Activated naive CD8-positive, alpha-beta T cell treated with anti-CD3 and anti-CD28 coated beads, Interleukin-2, amount 50 U/mL, for 24 hours (primary cell): ENCODE results near the gene GRIA1.
"Not testable (repeated sequence)": the region's sequence is repeated elsewhere in the genome, so short reads cannot be mapped to it uniquely, and the experiment has no call there.

Source experiments
- ATAC-seq: fragments of 150-1000 bp; cut with Tn5 transposase; one replicate; pipeline ENCODE4 v1.10.0; 2021
- DNase-seq: peaks from one replicate; pipeline ENCODE4 v3.0.0; 2021
- H3K27ac Mint-ChIP-seq: one replicate; pipeline ENCODE4 v1.8.0; 2021; ENCODE audit warnings: mild to moderate bottlenecking, mixed read lengths
- H3K27me3 Mint-ChIP-seq: one replicate; pipeline ENCODE4 v1.8.0; 2021; ENCODE audit warnings: mixed read lengths
- H3K36me3 Mint-ChIP-seq: one replicate; pipeline ENCODE4 v1.8.0; 2021; ENCODE audit warnings: low read depth, mixed read lengths
- H3K4me1 Mint-ChIP-seq: one replicate; pipeline ENCODE4 v1.8.0; 2021; ENCODE audit warnings: mixed read lengths
- H3K4me3 Mint-ChIP-seq: one replicate; pipeline ENCODE4 v1.8.0; 2021; ENCODE audit warnings: mild to moderate bottlenecking, moderate library complexity, mixed read lengths
- H3K9me3 Mint-ChIP-seq: one replicate; pipeline ENCODE4 v1.8.0; 2021; ENCODE audit warnings: mixed read lengths

GRIA1 gene

DNA sequence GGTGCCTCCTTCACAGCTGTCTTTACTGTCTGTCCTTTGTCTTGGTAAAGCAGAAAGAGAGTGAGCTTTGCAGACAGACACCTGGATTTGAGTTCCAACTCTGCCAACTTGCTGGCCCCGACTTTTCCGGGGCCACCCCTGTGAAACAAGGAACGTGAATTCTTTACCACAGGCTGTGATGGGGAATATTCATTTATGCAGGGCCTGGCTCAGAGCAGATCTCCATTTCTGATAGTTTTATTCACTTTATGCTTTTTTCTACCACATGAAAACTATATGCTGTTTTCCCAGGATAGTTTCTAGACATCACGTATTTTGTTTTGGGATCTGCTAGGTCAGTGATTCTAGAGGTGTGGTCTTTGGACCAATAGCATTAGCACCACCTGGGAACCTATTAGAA, 211.8 kb downstream of the GRIA1 start:
- no peak for ATAC-seq
- H3K4me1 Mint-ChIP-seq, result no peaks in the 10 kb centered on the region
- DNase-seq, result no peak
- H3K4me3 Mint-ChIP-seq, result no peak overlapping the region
- no peak overlapping the region for H3K27ac Mint-ChIP-seq
- H3K36me3 Mint-ChIP-seq, result no peaks in the 10 kb centered on the region
- H3K9me3 Mint-ChIP-seq, result no peaks in the 10 kb centered on the region
- no peaks in the 10 kb centered on the region for H3K27me3 Mint-ChIP-seq

DNA sequence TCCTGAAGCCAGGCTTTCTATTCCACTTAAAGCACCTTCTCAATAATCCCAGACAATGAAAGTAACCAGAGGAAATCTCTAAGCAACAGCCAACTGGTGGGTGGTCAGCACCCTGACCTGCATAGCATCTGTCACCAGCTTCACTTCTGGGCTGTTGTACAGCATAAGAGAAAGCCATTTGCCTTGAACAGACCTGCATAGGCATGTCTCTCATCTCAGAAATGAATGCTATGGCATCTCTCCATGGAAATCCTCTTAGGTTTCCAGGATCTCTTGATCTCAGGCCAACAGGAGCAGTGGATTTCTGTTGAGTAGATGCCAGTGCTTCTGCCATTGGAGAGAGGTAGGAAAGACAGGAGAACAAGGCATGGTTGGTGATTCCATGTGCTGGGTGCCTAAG, 213.6 kb downstream of the GRIA1 start:
- H3K27ac Mint-ChIP-seq, result no peak overlapping the region
- no peaks in the 10 kb centered on the region for H3K4me1 Mint-ChIP-seq
- no peaks in the 10 kb centered on the region for H3K27me3 Mint-ChIP-seq
- no peak for DNase-seq
- H3K4me3 Mint-ChIP-seq, result no peak overlapping the region
- no peak for ATAC-seq
- no peaks in the 10 kb centered on the region for H3K36me3 Mint-ChIP-seq
- no peaks in the 10 kb centered on the region for H3K9me3 Mint-ChIP-seq

DNA sequence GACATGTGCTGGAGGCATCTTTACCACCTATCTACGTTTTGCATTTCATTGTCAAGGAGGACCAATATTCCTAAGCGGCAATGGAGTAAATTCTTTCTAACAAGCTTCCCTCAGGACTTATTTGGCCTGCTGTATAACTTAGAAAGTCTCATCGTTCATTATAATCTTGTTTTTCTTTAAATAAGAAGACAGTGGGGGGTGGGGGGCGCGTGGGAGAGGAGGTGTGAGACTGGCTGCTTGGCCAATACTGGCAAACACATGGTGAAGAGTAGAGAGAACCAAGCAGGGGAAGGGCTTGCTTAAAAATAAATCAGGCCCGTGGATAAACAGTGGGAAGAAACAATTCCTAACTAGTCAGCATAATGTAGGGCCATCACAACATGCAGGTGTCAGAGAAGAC, 217.2 kb downstream of the GRIA1 start:
- ATAC-seq (no peak), DNase-seq (no peak)
- H3K27ac Mint-ChIP-seq, result no peak overlapping the region
- H3K4me1 Mint-ChIP-seq, result no peaks in the 10 kb centered on the region
- no peaks in the 10 kb centered on the region for H3K27me3 Mint-ChIP-seq
- no peaks in the 10 kb centered on the region for H3K36me3 Mint-ChIP-seq
- H3K9me3 Mint-ChIP-seq, result no peaks in the 10 kb centered on the region
- no peak overlapping the region for H3K4me3 Mint-ChIP-seq

DNA sequence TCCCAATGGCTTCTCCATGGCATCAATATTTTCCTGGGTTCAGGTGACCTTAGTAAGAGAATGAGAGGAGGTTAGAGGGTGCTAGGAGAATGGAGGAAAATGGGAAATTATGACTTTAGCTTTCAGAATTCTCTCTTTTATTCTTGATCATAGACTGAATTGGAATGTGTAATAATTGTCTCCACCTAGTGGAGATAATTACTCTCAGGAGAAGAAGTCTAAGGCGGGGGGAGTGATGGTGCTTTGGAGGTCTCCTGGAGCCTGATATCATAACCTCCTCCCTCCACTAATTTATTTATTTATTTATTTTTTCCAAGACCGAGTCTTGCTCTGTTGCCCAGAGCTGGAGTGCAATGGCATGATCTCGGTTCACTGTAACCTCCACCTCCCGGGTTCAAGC, 221.3 kb downstream of the GRIA1 start:
- Mint-ChIP-seq H3K4me3 (no peak overlapping the region), H3K4me1 (no peaks in the 10 kb centered on the region), H3K27me3 (no peaks in the 10 kb centered on the region), H3K9me3 (no peaks in the 10 kb centered on the region), H3K27ac (no peak overlapping the region), H3K36me3 (no peaks in the 10 kb centered on the region)
- ATAC-seq (no peak), DNase-seq (no peak)

DNA sequence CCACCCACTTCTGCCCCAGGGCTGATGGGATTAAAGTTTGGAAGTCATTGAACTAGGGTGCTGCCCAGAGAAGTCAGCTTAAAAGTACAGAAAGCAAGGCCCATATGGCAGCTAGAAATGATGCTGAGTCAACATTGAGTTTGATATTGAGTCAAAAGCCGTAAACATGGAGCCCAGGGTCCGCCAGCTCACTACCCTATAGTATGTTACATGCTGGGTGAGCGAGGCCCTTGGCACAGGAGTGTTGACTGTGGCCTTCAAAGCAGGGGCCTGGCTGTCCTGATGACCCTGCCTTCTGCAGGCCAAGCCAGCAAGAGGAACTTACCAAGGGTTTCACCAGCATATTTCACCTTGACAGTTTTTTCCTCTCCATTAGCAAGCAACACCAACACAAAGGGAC, 222.5 kb downstream of the GRIA1 start:
- no peak overlapping the region for H3K27ac Mint-ChIP-seq
- no peak for DNase-seq
- ATAC-seq, result no peak
- no peaks in the 10 kb centered on the region for H3K27me3 Mint-ChIP-seq
- H3K4me3 Mint-ChIP-seq, result no peak overlapping the region
- no peaks in the 10 kb centered on the region for H3K4me1 Mint-ChIP-seq
- no peaks in the 10 kb centered on the region for H3K36me3 Mint-ChIP-seq
- no peaks in the 10 kb centered on the region for H3K9me3 Mint-ChIP-seq

DNA sequence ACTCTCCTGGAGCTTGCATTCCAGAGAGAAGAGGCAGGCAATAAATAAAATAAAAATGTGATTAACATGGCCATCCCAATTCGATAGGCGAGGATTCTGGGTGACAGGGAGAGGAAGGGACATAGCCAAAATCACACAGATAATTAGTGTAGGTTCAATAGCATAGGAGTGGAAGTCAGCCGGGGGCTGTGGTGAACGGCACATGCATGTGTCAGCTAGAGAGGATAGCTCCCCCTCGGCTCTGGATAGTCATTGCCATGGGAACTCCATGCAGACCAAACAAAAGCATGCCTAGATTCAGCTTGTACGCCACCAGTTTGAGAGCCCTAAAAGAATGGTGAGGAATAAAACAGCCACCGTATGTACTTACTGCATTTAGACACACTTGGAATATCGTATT, 223.5 kb downstream of the GRIA1 start:
- H3K4me3 Mint-ChIP-seq, result no peak overlapping the region
- H3K36me3 Mint-ChIP-seq, result no peaks in the 10 kb centered on the region
- no peaks in the 10 kb centered on the region for H3K4me1 Mint-ChIP-seq
- DNase-seq, result no peak
- H3K27ac Mint-ChIP-seq, result no peak overlapping the region
- no peaks in the 10 kb centered on the region for H3K27me3 Mint-ChIP-seq
- ATAC-seq, result no peak
- H3K9me3 Mint-ChIP-seq, result no peaks in the 10 kb centered on the region

DNA sequence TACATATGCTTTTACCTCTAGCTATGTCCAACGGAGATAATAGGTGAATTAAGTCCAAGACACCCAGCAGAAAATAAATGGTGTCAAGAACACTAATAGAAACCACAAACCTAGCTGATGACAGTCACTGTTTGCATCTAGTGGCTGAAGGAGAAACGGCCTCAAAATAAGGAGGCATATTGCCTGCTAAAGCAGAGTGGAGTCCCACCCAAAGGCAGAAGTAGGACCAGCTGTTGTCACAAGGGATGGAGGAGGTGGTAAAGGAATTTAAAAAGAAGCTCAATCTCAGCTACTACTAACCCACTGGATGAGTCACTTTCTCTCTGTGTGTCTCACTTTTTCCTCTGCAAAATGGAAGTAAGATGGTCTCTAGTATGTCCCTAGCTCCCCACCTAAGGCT, 224.3 kb downstream of the GRIA1 start:
- Mint-ChIP-seq H3K9me3 (no peaks in the 10 kb centered on the region), H3K27me3 (no peaks in the 10 kb centered on the region), H3K4me1 (no peaks in the 10 kb centered on the region), H3K36me3 (no peaks in the 10 kb centered on the region), H3K27ac (no peak overlapping the region), H3K4me3 (no peak overlapping the region)
- ATAC-seq (no peak), DNase-seq (no peak)

DNA sequence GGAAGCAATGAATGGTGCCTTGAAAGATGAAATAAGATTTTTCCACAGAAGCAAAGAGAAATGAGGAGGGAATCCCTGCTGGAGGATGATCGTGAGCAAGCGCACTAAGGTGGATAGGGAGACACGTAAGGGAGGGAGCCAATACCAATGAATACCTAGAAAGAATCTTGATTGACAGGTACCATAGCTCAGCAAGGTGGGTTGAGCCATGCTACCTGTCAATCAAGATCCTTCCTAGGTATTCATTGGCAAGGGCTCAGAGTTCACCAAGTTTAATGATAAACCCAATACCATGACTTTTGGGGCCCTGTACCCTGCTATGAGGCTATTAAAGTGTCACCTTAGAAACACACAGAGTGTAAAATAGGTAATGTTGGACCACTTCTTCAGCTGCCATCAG, 226.8 kb downstream of the GRIA1 start:
- no peaks in the 10 kb centered on the region for H3K36me3 Mint-ChIP-seq
- no peaks in the 10 kb centered on the region for H3K27me3 Mint-ChIP-seq
- no peak overlapping the region for H3K4me3 Mint-ChIP-seq
- DNase-seq, result no peak
- no peaks in the 10 kb centered on the region for H3K4me1 Mint-ChIP-seq
- H3K27ac Mint-ChIP-seq, result no peak overlapping the region
- ATAC-seq, result no peak
- H3K9me3 Mint-ChIP-seq, result no peaks in the 10 kb centered on the region

DNA sequence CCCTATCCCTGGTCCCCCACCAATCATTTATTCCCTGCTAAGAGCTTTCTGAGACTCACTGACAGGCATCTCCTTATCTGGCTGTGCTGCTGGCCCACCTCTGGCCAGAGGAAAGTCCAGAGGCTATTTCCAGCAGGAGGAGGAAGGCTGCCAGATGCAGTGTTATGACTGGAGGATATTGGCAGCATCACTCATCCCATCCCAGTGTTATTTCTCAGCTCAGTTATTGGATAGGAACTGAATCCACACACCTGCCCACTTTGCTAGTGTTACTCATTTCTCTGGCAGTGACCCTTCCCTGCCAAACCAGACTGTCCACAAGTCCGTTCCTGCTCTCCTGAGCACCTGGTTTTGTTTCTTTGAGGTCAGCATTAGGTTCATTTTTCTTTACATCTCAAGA, 228.2 kb downstream of the GRIA1 start:
- ATAC-seq (no peak), DNase-seq (no peak)
- Mint-ChIP-seq H3K27me3 (no peaks in the 10 kb centered on the region), H3K4me3 (no peak overlapping the region), H3K27ac (no peak overlapping the region), H3K36me3 (no peaks in the 10 kb centered on the region), H3K4me1 (no peaks in the 10 kb centered on the region), H3K9me3 (peaks cover 9% of the 10 kb centered on the region)

DNA sequence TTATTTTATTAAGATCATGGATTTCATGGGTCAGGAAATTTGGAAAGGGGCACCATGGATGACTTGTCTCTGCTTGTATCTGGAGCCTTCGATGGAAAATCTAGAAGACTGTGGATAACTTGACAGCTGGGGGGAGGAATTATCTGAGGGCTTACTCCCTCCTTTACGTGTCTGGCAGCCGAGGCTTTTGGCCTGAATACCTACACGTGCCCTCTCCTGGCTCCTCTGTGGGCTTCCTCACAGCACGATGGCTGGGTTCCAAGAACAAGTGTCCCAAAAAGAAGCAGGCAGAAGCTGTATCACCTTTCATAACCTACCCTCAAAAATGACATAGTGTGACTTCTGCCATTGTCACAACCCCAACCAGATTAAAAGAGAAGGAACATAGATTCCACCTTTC, 228.9 kb downstream of the GRIA1 start:
- peaks cover 9% of the 10 kb centered on the region for H3K9me3 Mint-ChIP-seq
- H3K27me3 Mint-ChIP-seq, result no peaks in the 10 kb centered on the region
- H3K4me3 Mint-ChIP-seq, result no peak overlapping the region
- H3K27ac Mint-ChIP-seq, result no peak overlapping the region
- DNase-seq (no peak), ATAC-seq (no peak)
- H3K36me3 Mint-ChIP-seq, result no peaks in the 10 kb centered on the region
- H3K4me1 Mint-ChIP-seq, result no peaks in the 10 kb centered on the region

DNA sequence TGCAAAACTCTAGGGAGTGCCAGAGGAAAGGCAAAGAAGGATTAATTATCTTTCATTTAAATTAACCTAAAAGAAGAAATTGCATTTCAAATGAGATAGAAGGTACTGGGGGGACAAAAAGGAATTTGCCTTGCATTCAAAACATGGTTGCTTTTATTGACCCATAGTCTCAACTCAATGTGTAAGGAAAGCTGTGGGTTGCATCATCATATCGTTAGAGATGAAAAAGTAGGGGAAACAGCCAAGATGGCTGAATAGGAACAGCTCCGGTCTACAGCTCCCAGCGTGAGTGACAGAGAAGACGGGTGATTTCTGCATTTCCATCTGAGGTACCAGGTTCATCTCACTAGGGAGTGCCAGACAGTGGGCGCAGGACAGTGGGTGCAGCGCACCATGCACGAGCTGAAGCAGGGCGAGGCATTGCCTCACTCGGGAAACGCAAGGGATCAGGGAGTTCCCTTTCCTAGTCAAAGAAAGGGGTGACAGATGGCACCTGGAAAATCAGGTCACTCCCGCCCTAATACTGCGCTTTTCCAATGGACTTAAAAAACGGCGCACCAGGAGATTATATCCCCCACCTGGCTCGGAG, 232.6 kb downstream of the GRIA1 start:
- not testable (repeated sequence) for H3K4me1 Mint-ChIP-seq, DNase-seq, H3K9me3 Mint-ChIP-seq, H3K36me3 Mint-ChIP-seq, ATAC-seq, H3K27me3 Mint-ChIP-seq, H3K27ac Mint-ChIP-seq, H3K4me3 Mint-ChIP-seq

DNA sequence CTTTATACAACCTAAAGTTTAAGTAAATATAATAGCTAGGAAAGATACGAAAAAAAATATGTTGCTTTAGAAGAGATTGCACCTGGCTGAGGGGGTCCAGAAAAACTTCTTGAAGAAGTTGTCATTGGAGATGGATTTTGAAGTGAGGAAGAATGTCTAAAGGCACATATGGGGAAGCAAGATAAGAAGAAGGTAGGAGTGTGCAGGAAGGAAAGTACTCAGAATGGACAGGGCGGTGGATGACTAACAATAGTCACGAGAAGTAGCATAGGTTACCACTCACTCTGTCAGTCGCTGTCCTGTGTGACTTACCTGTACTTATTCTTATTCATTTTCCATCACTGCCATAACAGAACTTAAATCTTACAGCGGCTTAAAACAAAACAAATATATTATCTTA, 251.6 kb downstream of the GRIA1 start:
- Mint-ChIP-seq H3K27ac (no peak overlapping the region), H3K9me3 (peaks cover 5% of the 10 kb centered on the region), H3K4me1 (no peaks in the 10 kb centered on the region), H3K4me3 (no peak overlapping the region), H3K27me3 (peaks cover 4% of the 10 kb centered on the region), H3K36me3 (no peaks in the 10 kb centered on the region)
- ATAC-seq (no peak), DNase-seq (no peak)

DNA sequence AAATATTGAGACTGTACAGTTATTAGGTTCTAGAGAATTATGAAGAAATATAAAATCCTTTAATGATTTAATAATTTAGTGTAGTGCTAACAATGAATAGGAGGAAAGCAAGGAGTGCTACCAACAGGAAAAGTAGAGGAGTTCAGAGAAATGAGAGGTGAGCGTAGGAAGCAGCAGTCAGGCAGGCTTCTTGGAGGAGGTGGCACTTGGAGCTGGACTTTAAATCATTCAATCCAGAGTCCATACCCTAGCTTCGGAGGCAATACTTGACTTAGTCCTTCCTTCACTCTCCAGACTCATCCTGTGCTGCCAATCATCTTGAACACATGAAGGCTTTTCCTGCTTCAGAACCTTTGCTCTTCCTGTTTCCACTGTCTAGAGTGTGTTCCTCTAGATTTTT, 254.3 kb downstream of the GRIA1 start:
- no peak for DNase-seq

DNA sequence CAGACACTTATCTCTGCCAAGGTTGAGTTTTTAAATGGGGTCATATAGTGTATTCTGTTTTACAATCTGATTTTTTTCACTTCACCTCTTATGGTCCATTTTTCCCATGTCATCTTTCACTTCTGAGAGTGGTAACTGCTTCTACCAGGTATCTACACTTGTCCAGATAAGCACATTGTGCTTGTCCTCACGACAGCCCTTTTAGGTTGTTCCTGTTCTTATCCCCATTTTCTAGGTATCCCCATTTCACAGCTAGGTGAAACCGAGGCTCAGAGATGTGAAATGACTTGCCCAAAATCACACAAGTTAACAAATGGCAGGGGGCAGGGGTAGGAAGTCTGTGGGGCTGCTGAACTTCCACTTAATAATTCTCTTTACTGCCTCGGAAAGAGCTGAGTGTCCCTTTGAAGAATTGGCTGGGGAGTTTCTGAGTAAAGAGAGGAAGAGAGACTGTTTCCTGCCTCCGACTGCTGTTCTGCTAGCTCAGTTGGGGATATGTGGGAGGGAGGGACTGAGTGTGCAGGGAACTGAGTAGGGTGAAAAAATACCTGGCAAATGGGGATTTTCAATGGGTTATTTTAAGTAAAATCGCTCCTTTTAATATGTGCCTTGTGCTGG, 255.4 kb downstream of the GRIA1 start:
- no peak overlapping the region for H3K4me3 Mint-ChIP-seq
- H3K27ac Mint-ChIP-seq, result no peak overlapping the region
- H3K27me3 Mint-ChIP-seq, result peaks cover 7% of the 10 kb centered on the region

More for the DNA sequence above, 254.3 kb downstream of the GRIA1 start:
- peaks cover 7% of the 10 kb centered on the region for H3K27me3 Mint-ChIP-seq
- no peaks in the 10 kb centered on the region for H3K4me1 Mint-ChIP-seq
- no peak overlapping the region for H3K27ac Mint-ChIP-seq
- ATAC-seq, result no peak
- no peaks in the 10 kb centered on the region for H3K9me3 Mint-ChIP-seq
- H3K36me3 Mint-ChIP-seq, result no peaks in the 10 kb centered on the region
- H3K4me3 Mint-ChIP-seq, result no peak overlapping the region

DNA sequence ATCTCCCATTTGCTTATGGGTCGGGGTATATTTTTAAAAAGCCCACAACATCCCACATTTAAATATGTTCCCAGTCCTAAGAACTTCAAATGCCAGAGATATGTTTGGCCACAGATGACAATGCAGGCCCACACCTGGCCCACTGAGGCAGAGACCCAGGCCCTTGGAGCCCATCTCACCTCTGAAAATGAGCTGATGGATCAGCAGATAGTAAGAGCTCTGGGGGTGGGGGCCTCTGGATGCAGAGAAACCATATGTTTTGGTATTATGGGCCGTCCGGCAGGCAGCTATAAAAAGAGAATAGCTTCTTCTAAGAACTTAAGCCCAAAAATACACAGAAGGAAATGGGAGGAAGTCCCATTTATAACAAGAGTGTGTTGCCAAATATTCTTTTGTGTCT, 256.0 kb downstream of the GRIA1 start:
- H3K4me1 Mint-ChIP-seq, result no peaks in the 10 kb centered on the region
- no peak for ATAC-seq
- H3K9me3 Mint-ChIP-seq, result no peaks in the 10 kb centered on the region
- H3K4me3 Mint-ChIP-seq, result no peak overlapping the region
- H3K27me3 Mint-ChIP-seq, result peaks cover 7% of the 10 kb centered on the region
- DNase-seq, result no peak
- H3K27ac Mint-ChIP-seq, result no peak overlapping the region
- H3K36me3 Mint-ChIP-seq, result no peaks in the 10 kb centered on the region

More for the DNA sequence above, 255.4 kb downstream of the GRIA1 start:
- Mint-ChIP-seq H3K9me3 (no peaks in the 10 kb centered on the region), H3K36me3 (no peaks in the 10 kb centered on the region), H3K4me1 (no peaks in the 10 kb centered on the region)
- DNase-seq (no peak), ATAC-seq (no peak)

DNA sequence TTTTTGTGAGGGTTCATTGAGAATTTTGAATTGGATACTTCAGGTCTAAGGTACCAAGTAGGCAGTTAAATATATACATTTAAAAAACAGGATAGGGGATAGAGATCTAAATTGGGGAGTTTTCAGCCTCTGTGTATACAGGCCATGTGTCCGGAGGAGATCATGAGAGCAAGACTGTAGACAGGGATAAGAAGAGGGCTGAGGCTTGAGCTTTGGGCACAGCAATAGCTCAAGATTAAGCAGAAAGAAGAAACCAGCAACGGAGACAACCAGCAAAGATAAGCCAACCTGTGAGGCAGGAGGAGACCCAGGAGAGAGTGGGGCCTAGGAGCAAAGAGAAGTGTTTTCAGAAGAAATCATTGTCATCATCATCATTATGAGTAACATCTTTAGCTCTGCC, 258.4 kb downstream of the GRIA1 start:
- DNase-seq (no peak), ATAC-seq (no peak)
- H3K9me3 Mint-ChIP-seq, result no peaks in the 10 kb centered on the region
- H3K36me3 Mint-ChIP-seq, result no peaks in the 10 kb centered on the region
- no peaks in the 10 kb centered on the region for H3K4me1 Mint-ChIP-seq
- H3K27me3 Mint-ChIP-seq, result peaks cover 5% of the 10 kb centered on the region
- no peak overlapping the region for H3K4me3 Mint-ChIP-seq
- no peak overlapping the region for H3K27ac Mint-ChIP-seq
